Right renal pelvis (tissue), 4 donors: ENCODE data around the gene MYADML2. TPM values are rescaled to one million over a fixed set of nuclear protein-coding genes. Genes with fewer than 3 reads are reported as not detected.

Experiments used
- DNase-seq, 4 donors: peaks; one replicate each; pipeline ENCODE4 v3.0.0-alpha.2; 2013; ENCODE audit warnings: low read depth in 4 of 4, low spot score in 3 of 4, missing footprints in 1 of 4
- polyA plus RNA-seq, 4 donors: library from polyadenylated mRNA; unstranded; fragments of 120-200 nt; gene quantifications; one replicate each; pipeline ENCODE4 v1.2.1, GENCODE V29; 2013; ENCODE audit not compliant: insufficient read length in 4 of 4

MYADML2 gene
- polyA plus RNA-seq, 4 donors, result 0.08 to 0.14 (median 0.11) TPM; not detected in 1

DNA sequence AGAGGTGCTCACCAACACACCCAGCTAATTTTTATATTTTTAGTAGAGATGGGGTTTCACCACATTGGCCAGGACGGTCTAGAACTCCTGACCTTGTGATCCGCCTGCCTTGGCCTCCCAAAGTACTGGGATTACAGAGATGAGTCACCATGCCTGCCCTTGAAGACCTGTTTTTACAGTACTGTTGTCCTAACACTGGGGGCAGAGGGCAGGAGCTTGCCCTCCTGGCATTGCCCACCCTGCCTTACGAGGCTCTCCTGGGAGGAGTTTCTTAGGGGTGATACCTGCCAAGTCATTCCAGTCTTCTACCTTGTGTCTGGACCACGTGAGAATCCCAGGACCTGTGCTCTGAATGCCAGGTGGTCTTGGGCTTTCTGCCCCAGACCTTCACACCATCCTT is 33.1 kb upstream of the MYADML2 start:
- DNase-seq, result no peak

DNA sequence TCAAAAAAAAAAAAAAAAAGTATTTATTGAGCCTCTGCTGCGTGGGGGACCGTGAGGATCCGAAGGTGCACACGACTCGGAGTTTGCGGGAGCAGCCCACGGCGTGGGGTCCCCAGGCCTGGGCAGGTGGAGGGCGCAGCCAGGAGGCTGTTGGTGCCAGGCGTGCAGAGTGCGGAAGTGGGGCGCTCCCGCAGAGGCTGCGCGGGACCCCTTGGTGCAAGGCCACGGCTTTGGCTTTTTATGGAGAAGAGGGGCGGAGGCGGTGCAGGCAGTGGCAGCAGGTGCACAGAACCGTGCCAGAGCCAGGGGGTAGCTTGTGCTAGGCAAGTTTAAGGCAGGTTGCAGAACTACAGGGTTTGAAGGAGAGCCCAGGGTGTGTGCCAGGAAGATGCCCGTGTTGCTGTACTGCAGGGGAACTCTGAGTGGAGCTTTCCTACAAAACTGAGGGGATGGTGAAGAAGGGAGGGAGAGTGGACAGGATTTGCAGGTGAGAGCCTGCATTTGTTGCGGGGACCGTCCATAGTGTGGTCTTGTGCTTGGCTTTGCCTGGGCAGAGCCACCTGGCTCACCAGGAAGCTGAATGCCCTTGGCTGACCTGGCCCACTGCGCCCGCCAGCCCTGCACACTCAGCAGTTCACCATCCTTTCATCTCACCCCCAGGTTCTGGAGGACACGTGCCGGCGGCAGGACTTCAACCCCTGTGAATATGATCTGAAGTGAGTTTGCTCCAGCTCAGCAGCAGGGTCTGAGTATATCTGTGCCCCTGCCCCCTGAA is 31.7 kb upstream of the MYADML2 start:
- no peak for DNase-seq

DNA sequence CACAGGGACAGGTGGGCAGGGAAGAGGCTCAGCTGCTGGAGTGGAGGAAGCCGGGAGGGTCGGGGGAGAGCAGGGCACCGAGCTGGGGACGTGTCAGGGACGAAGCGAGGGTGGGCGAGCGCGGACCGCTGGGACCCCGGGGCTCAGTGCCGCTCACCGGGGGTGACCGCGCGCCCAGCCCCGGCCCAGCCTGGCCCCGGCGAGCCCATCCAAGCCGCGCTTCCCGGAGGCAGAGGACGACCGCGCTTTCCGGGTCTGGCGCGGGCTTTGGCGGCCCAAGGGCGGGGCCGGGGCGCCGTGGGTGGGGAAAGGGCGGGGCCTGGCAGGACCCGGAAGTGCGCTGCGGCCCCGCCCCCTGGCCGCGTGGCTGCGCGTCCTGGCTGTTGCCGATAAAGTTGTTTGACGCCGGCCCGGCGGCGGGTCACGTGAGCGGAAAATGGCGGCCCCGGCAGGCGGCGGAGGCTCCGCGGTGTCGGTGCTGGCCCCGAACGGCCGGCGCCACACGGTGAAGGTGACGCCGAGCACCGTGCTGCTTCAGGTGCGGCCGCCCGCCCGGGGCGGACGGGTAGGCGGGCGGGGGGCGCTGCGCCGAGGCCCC is 30.3 kb upstream of the MYADML2 start, which contains the start of gene ASPSCR1:
TSS of gene ASPSCR1 (plus strand) at position 419 of the 598 bp plus-strand sequence. CDS start at position 437, 18 bp downstream.
- peak in 3 of 4 donors; percentile 83 to 85 (median 85) for DNase-seq

DNA sequence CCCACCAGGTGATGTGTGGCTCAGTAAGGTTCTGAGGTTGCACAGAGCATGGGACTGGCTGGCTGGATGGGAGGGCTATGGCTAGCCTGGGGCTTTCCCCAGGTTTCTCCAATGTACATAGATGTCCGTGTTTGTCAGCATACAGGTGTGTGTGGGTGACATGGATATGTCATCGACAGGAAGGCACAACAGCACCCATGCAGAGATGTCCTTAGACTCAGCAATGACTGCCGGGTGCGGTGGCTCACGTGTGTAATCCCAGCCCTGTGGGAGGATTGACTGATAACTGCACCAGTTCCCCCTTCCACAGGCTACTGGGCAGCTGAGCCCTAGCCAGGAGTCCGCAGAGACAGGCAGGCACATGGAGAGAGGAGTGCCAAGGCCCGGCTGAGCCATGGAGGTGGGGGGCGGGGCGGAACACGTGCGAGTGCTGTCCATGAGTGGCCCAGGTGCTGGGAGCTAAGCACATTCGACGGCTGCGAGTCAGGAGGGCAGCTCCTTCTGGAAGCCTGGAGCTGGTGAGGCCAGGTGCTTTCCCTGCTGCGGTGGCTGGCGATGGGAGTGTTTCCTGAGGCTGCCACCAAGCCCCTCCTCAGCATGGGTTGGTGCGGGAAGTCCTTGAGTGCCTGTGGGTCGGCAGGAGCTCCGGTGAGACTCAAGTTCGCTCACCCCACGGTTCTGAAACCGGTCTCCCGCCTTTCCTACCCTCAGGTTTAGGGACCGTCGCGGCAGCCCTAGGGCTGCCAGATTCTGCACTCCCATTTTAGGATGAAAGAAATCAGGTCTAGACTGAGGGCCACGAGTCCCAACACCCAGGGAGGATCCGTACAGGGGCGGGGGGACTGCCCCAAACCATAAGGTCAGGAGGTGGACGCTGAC is 29.5 kb upstream of the MYADML2 start:
- DNase-seq, result no peak

DNA sequence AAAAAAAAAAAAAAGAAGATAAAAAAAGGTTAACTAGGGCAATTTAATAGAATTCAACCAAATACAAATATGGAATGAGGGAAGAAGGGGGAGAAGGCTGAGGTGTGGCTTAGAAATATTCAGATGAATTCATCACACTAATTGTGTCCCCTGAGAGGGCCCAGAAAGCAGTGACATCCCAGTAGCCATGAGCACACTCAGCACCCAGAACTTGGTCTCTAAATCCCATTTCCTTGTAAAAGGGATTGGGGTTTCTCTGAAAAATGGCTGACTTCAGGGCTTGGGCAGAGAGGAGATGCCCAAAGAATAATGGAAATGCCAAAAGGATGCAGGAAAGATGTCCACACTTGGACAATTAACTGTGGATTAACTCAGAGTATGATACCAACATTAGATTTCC is 26.4 kb upstream of the MYADML2 start:
- DNase-seq, result no peak

DNA sequence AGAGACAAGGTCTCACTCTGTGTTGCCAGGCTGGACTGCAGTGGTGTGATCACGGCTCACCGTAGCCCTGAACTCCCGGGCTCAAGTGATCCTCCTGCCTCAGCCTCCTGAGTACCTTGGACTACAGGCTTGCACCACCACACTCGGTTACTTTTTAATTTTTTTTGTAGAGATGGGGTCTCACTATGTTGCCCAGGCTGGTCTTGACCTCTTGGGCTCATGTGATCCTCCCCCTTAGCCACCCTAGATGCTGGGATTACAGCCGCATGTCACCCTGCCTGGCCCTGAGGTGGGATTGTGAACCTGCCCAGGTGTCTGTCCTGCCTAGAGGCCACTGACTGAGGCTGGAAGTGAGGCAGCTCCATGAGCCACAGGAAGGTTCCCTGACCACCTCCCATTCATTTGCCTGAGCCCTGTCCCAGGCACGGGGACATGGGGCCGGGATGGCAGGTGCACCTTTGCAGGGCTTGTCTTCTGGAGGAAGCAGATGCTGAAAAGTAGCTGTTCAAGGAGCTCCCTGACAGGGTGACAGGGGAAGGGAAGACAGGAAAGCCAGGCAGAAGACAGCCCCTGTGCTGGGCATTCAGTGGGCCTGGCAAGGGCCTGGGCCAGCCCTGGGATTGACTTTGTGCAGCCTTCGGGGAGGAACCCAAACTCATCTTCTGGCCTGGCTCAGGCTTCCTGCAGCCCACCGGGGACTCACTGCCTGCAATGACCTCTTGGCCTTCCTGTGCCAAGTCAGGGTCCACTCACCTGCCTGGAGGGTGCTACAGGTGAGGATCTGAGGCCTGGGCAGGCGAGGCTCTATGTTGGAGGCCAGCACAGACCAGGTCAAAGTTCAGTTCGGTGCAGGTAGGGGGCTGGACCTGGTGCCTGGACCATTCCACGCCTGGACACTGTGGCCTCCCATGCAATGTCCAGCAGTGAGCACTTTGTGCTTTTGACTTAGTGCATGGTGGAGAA is 22.1 kb upstream of the MYADML2 start:
- no peak for DNase-seq

DNA sequence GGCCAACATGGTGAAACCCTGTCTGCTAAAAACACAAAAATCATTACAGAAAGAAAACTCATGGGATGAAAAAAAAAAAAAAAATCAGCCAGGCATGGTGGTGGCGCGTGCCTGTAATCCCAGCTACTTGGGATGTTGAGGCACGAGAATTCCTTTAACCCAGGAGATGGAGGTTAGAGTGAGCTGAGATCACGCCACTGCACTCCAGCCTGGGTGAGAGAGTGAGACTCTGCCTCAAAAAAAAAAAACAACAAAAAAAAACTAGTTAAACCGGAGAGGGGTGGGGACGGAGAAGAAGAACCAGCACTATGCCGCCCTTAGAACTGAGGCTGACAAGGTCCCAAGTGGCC is 21.3 kb upstream of the MYADML2 start:
- DNase-seq, result no peak

DNA sequence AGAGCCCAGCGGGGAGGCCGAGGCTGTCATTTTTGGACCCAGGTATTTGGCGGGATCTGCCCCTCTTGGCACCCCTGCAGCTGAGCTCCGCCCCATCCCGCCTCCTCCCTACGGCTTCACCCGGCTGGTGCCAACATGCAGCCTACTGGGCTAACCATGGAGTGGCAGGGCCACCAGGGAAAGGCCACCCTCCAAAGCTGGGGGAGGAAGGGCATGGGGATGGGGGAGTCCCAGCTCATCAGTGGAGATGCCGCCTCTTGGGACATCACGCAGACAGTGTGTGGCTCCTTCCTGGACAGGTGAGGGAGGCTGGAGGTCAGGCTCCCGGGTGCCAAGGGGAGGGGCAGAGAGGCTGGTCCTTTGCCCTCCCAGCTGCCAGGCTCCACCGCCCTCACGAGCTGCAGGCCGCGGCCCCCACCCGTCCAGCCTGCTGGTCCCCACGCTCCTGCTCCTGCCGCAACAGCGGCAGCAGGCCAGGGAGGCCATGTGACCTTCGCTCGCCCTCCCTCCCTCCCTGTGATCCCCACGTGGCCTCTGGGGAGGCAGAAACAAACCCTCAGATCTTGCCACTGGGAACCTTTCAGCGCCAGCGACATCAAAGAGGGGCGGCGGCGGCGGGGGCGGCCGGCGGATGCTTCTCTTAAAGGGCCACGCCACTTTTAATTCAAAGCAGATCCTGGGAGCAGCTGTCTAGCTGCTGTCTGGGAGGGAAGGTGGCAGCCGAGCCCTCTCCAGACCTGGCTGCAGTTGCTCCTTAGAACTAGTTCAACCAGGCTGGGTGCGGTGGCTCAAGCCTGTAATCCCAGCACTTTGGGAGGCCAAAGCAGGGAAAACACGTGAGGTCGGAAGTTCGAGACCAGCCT is 20.7 kb upstream of the MYADML2 start:
- peak in 1 of 4 donors; percentile 55 for DNase-seq

DNA sequence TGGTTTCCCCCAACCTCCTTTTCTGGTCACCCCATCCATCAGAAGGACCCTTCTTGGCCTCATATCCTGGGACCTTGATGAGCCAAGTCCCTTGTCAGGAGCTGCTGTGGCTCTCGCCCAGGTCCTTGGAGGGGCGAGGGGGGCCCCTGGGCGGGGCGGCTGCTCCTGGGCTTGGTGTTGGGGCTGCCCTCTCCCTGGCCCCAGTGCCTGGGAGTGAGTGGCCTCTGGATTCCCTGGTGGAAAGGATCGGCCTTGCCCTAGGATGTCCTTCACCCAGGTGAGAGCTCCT is 20.2 kb upstream of the MYADML2 start:
- no peak for DNase-seq

DNA sequence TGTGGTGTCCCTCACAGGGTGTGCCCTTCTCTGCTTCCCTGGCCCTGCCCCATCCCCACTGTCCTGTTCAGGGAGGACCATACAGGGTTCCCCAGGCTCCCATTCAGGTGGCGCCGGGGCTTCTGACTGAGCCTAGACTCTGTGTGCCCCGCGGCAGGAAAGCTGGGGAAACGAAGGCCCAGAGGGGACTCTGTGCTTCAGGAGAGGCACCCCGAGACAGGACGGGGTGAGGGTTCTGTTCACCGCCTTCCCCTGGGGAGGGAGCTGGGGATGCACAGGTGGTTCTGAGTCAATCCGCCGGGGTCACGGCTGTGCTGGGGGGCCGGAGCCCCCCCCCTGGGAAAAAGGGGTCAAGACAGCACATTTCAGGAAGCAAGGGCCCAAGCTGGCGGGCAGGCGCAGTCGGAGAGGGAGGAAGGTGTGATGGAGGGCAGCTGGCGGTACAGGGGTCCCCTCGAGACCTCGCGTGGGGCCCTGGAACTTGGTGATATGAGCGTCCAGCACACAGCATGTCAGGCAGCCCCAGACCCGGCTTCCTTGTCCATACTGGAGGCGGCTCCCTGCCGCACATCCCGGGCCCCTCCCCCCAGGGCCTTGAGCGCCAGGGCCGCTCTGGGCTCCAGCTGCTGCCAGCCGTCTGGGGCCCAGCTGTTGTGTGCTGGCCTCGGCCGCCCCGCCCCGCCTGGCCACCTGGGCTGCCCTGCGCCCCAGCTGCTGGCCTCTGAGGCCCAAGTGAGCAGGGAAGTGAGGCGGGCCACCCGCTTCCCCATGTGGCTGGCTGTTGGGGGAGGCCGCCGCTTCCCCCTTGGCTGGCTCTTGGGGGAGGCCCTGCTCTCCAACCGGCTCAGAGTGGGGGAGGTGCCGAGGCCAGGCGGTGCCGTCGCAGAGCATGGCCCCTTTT is 19.6 kb upstream of the MYADML2 start:
- DNase-seq, result no peak

DNA sequence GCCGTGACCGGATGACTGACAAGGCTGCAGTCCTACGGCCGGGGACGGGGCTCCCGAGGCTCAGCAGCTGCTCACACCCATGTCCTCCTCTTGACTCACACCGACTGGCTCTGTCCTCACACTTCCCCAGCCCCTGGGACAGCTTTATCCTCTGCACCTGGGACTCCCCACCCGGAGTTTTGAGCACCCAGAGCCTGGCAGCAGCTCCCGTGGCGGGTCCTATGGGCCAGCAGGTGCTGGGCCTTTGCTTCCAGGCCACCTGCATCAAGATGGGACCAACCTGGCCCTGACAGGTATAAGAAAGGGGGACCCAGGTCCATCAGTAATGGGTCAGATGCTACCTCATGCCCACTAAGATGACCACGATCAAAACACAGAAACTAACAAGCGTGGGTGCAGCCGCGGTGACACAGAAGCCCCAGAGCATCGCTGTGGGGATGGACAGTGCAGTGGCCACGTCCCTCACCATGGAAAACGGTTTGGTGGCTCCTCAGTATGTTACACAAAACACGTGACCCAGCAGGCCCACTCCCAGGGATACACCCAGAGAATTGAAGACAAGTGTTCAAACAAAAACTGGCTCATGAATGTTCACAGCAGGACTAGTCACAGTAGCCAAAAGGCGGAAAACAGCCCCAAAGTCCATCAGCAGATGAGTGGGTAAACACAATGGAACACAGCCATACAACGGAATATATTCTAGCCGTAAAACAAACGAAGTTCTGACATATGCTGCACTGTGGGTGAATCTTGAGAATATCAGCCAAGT is 17.2 kb upstream of the MYADML2 start:
- no peak for DNase-seq

DNA sequence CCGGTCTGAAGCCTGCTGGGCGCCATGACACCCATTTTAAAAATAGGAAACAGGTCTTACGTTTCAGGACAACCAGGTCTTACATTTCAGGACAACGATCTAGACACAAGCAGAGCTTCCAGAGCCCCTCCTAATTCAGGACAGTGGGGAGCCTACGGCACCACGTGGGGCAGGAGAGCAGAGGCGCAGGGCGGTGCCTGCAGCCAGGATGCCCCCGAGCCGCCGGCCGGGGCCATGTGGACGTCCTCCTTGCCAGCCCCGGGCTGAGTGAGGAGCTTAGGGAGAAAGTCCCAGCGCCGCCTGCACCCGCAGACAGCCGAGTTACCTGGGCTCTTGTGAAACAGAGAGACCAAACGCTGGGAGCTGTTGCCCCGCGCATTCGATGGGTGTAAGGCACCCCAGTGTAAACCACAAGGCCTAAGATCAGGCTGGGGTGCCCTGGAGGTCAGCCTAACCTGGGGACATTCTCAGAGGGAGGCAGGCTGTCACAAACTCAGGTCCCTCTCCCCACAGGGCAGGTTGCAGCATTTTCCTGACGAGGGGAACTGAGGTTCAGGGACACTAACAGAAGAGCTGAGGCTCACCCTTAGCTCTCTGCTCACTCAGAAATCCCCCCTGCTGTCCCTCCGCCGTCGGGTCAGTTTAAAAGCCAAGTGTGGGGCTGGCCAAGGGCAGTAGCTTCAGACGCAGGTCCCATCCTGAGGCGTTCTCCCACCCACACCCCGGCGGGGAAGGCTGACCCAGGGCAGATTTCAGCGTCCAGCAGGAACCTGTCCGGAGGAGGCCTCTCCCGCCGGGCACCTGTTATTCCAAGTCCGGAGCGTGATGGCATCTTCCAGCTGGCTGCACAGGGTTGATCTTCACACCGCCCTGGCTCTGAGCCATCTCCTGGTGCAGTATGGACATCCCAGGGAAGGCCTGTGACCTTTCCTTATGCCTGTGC is 15.7 kb upstream of the MYADML2 start:
- DNase-seq, result no peak

DNA sequence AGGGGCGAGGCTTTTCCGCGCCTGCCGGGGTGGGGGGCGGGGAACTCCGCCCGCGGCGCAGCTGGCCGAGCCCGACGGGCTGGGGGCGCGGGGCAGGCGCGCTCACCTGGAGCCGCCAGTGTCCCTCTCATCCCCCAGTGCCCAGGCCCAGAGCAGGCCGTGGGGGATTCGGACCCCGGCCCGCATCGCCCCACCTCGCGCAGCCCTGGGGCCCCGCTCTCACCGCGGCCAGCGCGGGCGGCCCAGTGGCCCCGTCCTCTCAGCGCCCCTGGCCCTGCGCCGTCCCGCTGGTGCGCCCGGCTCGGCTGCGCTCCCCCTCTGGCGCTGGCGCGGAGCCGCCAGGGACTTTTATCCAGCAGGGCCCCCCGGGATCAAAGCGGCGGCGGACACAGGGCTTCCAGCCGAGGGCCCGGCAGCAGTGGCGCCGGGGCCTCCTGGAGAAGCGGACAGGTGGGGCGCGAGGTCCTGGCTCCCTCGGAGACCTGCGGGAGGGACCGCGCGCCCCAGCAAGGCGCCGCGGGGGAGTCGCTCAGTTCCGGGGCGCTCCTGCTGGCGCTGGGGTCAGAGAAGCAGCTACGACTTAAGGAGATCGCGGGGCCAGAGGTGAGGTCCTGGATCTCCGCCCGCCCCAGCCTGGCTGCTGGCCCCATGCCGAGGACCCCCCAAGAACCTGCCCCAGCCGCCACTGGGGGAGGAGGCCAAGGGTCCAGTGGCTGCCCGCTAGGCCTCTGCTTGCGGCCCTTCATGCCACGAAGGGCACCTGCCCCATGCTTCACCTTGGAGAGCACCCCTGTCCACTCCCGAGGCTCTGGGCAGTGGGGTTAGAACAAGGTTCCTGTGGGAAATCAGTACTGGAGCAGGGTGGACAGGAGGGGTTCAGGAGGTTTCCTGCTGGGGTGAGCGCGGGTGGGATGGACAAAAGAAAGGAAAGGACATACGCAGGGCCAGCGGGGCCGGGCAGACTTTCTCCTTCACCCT is 14.8 kb upstream of the MYADML2 start:
- DNase-seq, result no peak

DNA sequence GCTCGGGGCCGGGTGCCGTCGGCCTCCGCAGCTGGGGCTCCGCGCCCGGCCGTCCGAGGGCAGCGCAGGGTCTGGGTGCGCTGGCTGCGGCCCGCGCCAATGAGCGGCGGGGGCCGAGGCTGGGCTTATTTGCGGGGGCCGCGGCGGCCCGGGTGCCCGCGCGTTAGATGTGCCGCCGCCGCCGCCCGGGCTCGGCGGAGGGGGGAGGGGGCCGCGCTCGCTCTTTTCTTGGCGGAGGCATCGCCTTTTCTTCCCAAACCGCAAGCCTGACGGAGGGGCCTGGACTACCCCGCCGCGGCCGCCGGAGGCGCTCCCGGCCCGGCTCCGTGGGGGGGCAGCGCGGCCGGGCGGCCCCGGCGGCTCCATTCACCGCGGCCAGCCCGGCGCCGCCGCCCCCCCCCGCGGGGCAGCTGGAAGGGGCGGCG is 14.1 kb upstream of the MYADML2 start, which contains the start of gene NOTUM:
TSS of gene NOTUM (minus strand) at position 101 of the 425 bp plus-strand sequence. CDS start 278 bp downstream, outside the sequence.
- DNase-seq, result no peak
